MV-4-11 (cell line): Measurements from ENCODE around the gene CHI3L2.
"Not testable (repeated sequence)": the region's sequence is repeated elsewhere in the genome, so short reads cannot be mapped to it uniquely, and the experiment has no call there.

Experiments used
- DNase-seq: peaks from one replicate; lab custom pipeline; 2025; lab: John Stamatoyannopoulos, UW

Gene CHI3L2

GRCh38 chr1:111202366-111202706 lies 25.2 kb upstream of the CHI3L2 start:
- DNase-seq = no peak

GRCh38 chr1:111202707-111203623 lies 24.5 kb upstream of the CHI3L2 start:
- DNase-seq = peak; percentile 57

GRCh38 chr1:111203681-111204200 lies 23.8 kb upstream of the CHI3L2 start:
- peak; percentile 95 for DNase-seq

- peak; percentile 37 for DNase-seq
Measured at GRCh38 chr1:111204201-111204982, 23.1 kb upstream of the CHI3L2 start.

GRCh38 chr1:111204983-111205713 lies 22.4 kb upstream of the CHI3L2 start:
- peak; percentile 87 for DNase-seq

- peak; percentile 72 for DNase-seq
Measured at GRCh38 chr1:111205714-111206050, 21.8 kb upstream of the CHI3L2 start.

- no peak for DNase-seq
Measured at GRCh38 chr1:111208921-111209320, 18.6 kb upstream of the CHI3L2 start.

GRCh38 chr1:111209622-111210021 lies 17.9 kb upstream of the CHI3L2 start:
- DNase-seq = no peak

GRCh38 chr1:111211921-111212320 lies 15.6 kb upstream of the CHI3L2 start:
- no peak for DNase-seq

- peak; percentile 37 for DNase-seq
Measured at GRCh38 chr1:111212634-111213335, 14.7 kb upstream of the CHI3L2 start.

GRCh38 chr1:111213412-111213811 lies 14.1 kb upstream of the CHI3L2 start:
- peak; percentile 57 for DNase-seq

GRCh38 chr1:111214074-111214801 lies 13.3 kb upstream of the CHI3L2 start:
- peak; percentile 42 for DNase-seq

GRCh38 chr1:111214884-111215283 lies 12.6 kb upstream of the CHI3L2 start:
- no peak for DNase-seq

GRCh38 chr1:111215285-111215684 lies 12.2 kb upstream of the CHI3L2 start:
- DNase-seq = not testable (repeated sequence)

GRCh38 chr1:111216751-111217150 lies 10.8 kb upstream of the CHI3L2 start:
- DNase-seq = no peak

GRCh38 chr1:111217183-111217910 lies 10.2 kb upstream of the CHI3L2 start:
- no peak for DNase-seq

- peak; percentile 7 for DNase-seq
Measured at GRCh38 chr1:111218701-111219556, 8.6 kb upstream of the CHI3L2 start.

GRCh38 chr1:111219557-111220286 lies 7.8 kb upstream of the CHI3L2 start:
- peak; percentile 93 for DNase-seq
